Left colon (tissue), 2 donors: Measurements from ENCODE around the gene DHCR7. TPM values are rescaled to one million over a fixed set of nuclear protein-coding genes. Genes with fewer than 3 reads are reported as not detected.
A peak's percentile ranks its signal among the peaks of the same experiment; 100 is the strongest.

Source experiments
- ATAC-seq: fragments of 200-7000 bp; cut with Tn5 transposase; one replicate; pipeline ENCODE4 v1.9.1; 2020; ENCODE audit warnings: mild to moderate bottlenecking, moderate library complexity
- DNase-seq, 2 donors: peaks; one replicate each; pipeline ENCODE4 v3.0.0-alpha.2; 2020
- intact Hi-C, 2 donors: fragments of 100-400 bp; cut with DNase I in 1 of 2; cut with micrococcal nuclease in 1 of 2; formaldehyde crosslinking; loops; one replicate each; pipeline versions ENCODE4 v1.11.2 to v1.14.0; 2022; cut with DNase I, micrococcal nuclease
- total RNA-seq, 2 donors: library from RNA; stranded (reverse); fragmentation: NEBNext Ultra II Directional; extraction: Animal tissue kit (Norgen Biotek cat#: 25700); gene quantifications; one replicate each; pipeline ENCODE4 v1.2.1, GENCODE V29; 2021
- donor health status: DM: no; HTN: no; CAD: no.
- donor health status: DM: yes; HTN: yes; CAD: no.

Gene DHCR7
- total RNA-seq, 2 donors from 2014 or later = 56.5 to 126 TPM

GRCh38 chr11:71446150-71446549, 2.0 kb downstream of the DHCR7 start:
- intact Hi-C loops = no loop called here
- DNase-seq = no peak
- no peak for ATAC-seq

- ATAC-seq (no peak), DNase-seq (peak in 1 of 2 donors; percentile 4)
- intact Hi-C loops = no loop called here
These were observed 3.4 kb downstream of the DHCR7 start for GRCh38 chr11:71444811-71445210.

- intact Hi-C loops = no loop called here
- ATAC-seq (no peak), DNase-seq (peak in 1 of 2 donors; percentile 19)
These were observed 4.3 kb downstream of the DHCR7 start for GRCh38 chr11:71443736-71444445.

- intact Hi-C loops = no loop called here
- ATAC-seq = no peak
- DNase-seq = peak in 1 of 2 donors; percentile 1
These were observed 5.3 kb downstream of the DHCR7 start for GRCh38 chr11:71442880-71443279.

- peak in 1 of 2 donors; percentile 14 for DNase-seq
- intact Hi-C loops = no loop called here
- no peak for ATAC-seq
These were observed 6.1 kb downstream of the DHCR7 start for GRCh38 chr11:71442123-71442522.

- peak in 1 of 2 donors; percentile 9 for DNase-seq
- intact Hi-C loops = no loop called here
- no peak for ATAC-seq
These were observed 6.9 kb downstream of the DHCR7 start for GRCh38 chr11:71441251-71441650.

GRCh38 chr11:71440021-71440755, 8.0 kb downstream of the DHCR7 start:
- DNase-seq (peak in 1 of 2 donors; percentile 4), ATAC-seq (no peak)
- intact Hi-C loops = no loop called here

GRCh38 chr11:71438650-71439049, 9.5 kb downstream of the DHCR7 start:
- DNase-seq = peak in 1 of 2 donors; percentile 21
- intact Hi-C loops = no loop called here
- no peak for ATAC-seq

- ATAC-seq = no peak
- no peak for DNase-seq
- intact Hi-C loops = no loop called here
These were observed 10.3 kb downstream of the DHCR7 start for GRCh38 chr11:71437879-71438278.

GRCh38 chr11:71437399-71437798, 10.8 kb downstream of the DHCR7 start:
- intact Hi-C loops = no loop called here
- DNase-seq = no peak
- ATAC-seq = no peak

- intact Hi-C loops = no loop called here
- ATAC-seq (no peak), DNase-seq (no peak)
These were observed 11.3 kb downstream of the DHCR7 start for GRCh38 chr11:71436861-71437260.

GRCh38 chr11:71435278-71435951, 12.8 kb downstream of the DHCR7 start:
- no peak for ATAC-seq
- DNase-seq = no peak
- intact Hi-C loops = no loop called here

GRCh38 chr11:71434576-71435130, 13.5 kb downstream of the DHCR7 start:
- DNase-seq = no peak
- intact Hi-C loops = no loop called here
- no peak for ATAC-seq

GRCh38 chr11:71433648-71434450, 14.3 kb downstream of the DHCR7 start:
- peak; percentile 89 for ATAC-seq
- intact Hi-C loops = no loop called here
- peak; percentile 56 to 80 for DNase-seq

- peak; percentile 38 for ATAC-seq
- intact Hi-C loops = no loop called here
- no peak for DNase-seq
These were observed 15.2 kb downstream of the DHCR7 start for GRCh38 chr11:71432761-71433647.

GRCh38 chr11:71431271-71431670, 16.9 kb downstream of the DHCR7 start:
- ATAC-seq (no peak), DNase-seq (no peak)
- intact Hi-C loops = no loop called here

GRCh38 chr11:71430166-71430565, 18.0 kb downstream of the DHCR7 start:
- DNase-seq = no peak
- no peak for ATAC-seq
- intact Hi-C loops = no loop called here

- DNase-seq = no peak
- no peak for ATAC-seq
- intact Hi-C loops = no loop called here
These were observed 18.5 kb downstream of the DHCR7 start for GRCh38 chr11:71429701-71430100.
